Bronchial epithelial cell (primary cell): ENCODE data around the gene CHRNA5. TPM values are rescaled to one million over a fixed set of nuclear protein-coding genes. Genes with fewer than 3 reads are reported as not detected.
A peak's percentile ranks its signal among the peaks of the same experiment; 100 is the strongest.

Source experiments
- DNase-seq: peaks from one replicate; pipeline ENCODE4 v3.0.0-alpha.2; 2010; ENCODE audit warnings: low read depth
- FAIRE-seq: peaks from 2 replicates; lab custom pipeline; 2011; peaks lifted over from hg19 to GRCh38; lab: Jason Lieb, UNC
- H3K27me3 ChIP-seq: 2 replicates; pipeline ENCODE4 v1.5.1; 2011; ENCODE audit warnings: low read length; ENCODE audit not compliant: control insufficient read depth, insufficient read depth
- H3K36me3 ChIP-seq: 2 replicates; pipeline ENCODE4 v1.5.1; 2011; ENCODE audit warnings: low read length; ENCODE audit not compliant: control insufficient read depth, insufficient read depth
- H3K4me3 ChIP-seq: 2 replicates; pipeline ENCODE4 v1.5.1; 2011; ENCODE audit warnings: mild to moderate bottlenecking, low read depth, low read length, control low read depth
- total RNA-seq: library from RNA; depleted of rRNA; stranded (reverse); fragments of >200 nt; gene quantifications from 2 replicates; pipeline ENCODE4 v1.2.1, GENCODE V29; 2014
- TF ChIP-seq, protein P1 (sequence below): IDR thresholded peaks from 2 replicates; pipeline ENCODE4 v1.5.1; 2011; ENCODE audit warnings: mild to moderate bottlenecking, moderate library complexity, low read length, control low read depth, inconsistent platforms; ENCODE audit not compliant: insufficient read depth, severe bottlenecking

CHRNA5 gene
- total RNA-seq, 1 donor from 2014 or later = 2.4 TPM

DNA sequence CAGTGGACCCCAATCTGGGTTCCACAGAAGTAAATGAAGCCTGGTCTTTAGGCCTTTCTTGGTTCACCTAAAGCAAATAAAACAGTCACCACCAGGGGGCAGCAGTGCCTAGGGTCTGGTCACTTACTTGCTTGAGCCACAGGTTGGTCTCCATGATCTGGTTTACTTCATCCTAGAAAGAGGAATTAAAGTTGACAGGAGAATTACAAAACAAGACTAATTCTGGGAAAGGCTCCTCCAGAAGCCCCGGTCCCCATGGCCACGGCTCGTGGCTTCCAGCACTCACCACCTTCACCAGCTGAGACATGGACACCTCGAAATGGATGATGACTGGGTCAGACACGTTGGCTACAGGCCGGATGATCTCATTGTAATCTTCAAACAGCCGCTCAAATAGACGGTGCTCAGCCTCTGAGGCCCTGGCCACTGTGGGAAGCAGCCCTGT, 53.2 kb downstream of the CHRNA5 start:
- FAIRE-seq = no peak
- DNase-seq = peak; percentile 67
- Histone ChIP-seq H3K36me3 (no peaks in the 10 kb centered on the region), H3K4me3 (no peak overlapping the region), H3K27me3 (peaks cover 15% of the 10 kb centered on the region)
- TF ChIP-seq, protein P1, sequence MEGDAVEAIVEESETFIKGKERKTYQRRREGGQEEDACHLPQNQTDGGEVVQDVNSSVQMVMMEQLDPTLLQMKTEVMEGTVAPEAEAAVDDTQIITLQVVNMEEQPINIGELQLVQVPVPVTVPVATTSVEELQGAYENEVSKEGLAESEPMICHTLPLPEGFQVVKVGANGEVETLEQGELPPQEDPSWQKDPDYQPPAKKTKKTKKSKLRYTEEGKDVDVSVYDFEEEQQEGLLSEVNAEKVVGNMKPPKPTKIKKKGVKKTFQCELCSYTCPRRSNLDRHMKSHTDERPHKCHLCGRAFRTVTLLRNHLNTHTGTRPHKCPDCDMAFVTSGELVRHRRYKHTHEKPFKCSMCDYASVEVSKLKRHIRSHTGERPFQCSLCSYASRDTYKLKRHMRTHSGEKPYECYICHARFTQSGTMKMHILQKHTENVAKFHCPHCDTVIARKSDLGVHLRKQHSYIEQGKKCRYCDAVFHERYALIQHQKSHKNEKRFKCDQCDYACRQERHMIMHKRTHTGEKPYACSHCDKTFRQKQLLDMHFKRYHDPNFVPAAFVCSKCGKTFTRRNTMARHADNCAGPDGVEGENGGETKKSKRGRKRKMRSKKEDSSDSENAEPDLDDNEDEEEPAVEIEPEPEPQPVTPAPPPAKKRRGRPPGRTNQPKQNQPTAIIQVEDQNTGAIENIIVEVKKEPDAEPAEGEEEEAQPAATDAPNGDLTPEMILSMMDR = peak; percentile 76

DNA sequence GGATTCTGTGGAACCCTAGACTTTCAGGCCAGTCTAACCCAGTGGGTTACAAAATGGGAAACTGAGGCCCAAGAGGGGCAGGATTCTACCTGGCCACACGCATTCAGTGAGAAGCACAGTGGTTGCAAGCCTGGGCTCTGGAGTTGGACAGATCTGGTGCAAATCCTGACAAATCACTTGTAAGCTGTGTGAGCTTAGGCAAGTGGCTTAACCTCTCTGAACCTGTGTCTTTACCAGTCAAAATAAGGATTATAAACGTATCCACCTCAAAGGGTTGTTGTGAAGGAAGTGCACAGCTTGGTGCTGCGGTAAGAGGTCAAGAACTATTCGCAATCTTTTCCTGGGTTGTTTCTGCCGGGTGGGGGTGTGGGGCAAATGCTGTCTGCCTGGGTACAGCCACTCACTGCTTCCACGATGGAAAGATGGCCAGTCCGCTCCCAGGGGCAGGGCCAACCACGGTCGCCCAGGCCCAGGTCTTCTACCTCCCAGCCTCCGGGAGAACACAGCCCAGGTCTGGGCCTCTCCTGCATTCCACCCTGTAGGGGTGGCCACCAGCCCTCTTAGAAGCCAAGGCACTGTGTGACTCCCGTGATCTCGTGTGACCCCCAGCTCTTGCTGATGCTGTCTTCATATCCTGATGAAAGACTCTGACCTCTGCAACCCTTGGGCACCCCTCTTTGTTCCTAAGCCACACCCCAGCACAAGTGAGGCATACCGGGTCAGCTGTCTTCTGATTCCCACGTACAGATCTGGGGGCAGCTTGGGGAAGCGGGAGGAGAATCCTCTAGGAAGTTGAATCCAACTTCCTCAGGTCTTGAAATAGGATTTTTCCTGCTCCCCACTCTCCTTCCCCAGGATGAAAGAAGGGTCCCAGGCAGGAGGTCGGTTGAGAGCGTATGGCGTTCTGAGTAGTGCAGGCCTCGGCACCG, 54.0 kb downstream of the CHRNA5 start:
- peaks cover 17% of the 10 kb centered on the region for H3K27me3 ChIP-seq
- DNase-seq = no peak
- peak; percentile 62 for FAIRE-seq
- no peaks in the 10 kb centered on the region for H3K36me3 ChIP-seq
- TF ChIP-seq, protein P1 = no peak
- no peak overlapping the region for H3K4me3 ChIP-seq

DNA sequence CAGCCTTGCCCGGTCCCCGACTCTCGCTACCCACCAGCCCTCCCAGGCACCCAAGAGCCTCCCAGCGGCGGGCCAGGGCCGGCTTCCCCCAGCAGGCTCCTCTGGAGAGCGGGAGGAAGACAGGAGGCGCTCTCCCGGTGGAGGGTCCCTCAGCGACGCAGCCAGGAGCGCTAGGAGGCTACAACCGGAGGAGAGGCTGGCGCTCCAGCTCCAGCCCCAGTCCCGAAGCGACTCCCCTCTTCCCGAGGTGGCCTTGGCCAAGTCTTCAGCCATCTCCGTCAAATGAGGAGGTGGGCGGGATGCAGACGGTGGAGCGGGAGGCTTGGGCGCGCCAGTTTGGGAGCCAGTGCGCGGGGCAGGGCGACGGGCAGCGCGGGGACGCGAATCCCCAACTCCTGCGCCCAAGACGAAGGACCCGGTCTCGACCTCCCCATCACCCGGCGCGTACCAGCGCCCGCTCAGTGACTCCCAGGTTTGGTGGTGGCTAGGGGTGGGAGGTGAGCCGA, 54.8 kb downstream of the CHRNA5 start:
- FAIRE-seq (no peak), DNase-seq (no peak)
- TF ChIP-seq, protein P1 = peak; percentile 31
- peaks cover 17% of the 10 kb centered on the region for H3K27me3 ChIP-seq
- H3K36me3 ChIP-seq = no peaks in the 10 kb centered on the region
- H3K4me3 ChIP-seq = peak overlapping the region; percentile 5

DNA sequence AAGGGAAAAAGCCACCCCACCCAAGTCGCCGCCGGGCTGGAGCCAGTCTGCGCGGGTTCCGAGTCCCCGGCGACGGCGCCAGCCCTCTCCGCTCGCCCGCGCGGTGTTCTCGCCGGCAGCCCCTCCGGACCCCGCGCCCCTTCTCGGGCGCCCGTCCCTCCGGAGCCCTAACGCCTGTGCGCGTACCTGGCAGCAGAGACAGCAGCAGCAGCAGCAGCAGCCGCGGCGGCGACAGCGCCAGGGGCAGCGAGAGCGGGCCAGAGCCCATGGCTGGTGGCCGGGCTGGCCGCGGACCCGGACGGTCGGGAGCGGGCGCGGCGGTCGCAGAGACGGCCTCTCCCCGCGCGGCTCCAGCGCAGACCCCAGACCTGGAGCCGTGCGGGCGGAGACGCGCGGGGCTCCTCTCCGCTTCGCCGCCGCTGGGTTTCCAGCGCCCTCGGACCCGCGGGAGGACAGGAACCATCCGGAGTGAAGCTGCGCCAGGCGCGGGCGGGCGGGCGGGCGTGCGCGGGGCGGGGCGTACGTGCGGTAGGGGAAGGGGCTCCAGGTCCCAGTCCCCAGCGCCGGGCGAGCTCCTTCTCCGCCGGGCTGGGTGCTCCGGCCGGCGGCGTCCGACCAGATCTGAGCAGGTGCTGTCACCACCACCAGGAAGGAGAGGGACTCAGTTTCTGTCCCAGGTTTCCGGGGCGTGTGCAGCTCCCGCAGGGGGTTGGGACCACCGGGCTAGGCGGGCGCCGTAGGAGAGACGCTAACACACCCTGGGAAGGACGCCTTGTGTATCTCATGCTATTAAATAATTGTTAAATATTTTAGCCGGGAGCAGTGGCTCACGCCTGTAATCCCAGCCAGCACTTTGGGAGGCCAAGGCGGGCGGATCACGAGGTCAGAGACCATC, 55.5 kb downstream of the CHRNA5 start, which contains the start of gene CHRNA3:
TSS of gene CHRNA3 (minus strand) at position 470 of the 895 bp plus-strand sequence. CDS start at position 268, 202 bp downstream.
- FAIRE-seq (no peak), DNase-seq (no peak)
- TF ChIP-seq, protein P1 = no peak
- Histone ChIP-seq H3K36me3 (no peaks in the 10 kb centered on the region), H3K4me3 (peak within 1 kb of the TSS; percentile 5), H3K27me3 (peaks cover 18% of the 10 kb centered on the region)

DNA sequence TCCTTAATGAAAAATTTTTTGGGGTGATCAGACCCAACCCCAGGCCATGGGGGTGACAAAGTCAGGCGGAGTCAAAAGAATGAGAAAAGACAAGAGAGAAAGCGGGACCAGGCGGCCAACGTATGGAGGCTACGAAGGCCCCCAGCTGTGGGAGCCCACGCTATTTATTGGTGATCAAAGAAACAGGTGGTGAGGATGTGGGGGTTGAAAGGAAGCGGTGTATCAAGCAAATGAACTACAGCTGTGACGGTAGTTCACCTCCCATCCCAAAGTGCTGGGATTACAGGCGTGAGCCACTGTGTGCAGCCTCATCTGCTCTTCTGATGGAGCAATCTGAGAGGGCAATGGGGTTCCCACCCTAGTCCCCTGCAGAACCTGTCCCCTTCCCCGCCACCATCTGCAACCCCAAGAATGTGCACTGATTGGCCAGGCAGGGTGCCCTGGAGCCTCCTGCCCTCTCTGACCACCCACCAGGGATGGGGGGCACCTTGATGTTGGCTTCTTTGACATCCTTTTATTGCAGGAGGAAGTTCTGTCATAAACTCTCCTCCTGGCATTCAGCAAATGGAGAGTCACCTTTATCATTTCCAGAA, 56.6 kb downstream of the CHRNA5 start:
- DNase-seq (no peak), FAIRE-seq (no peak)
- TF ChIP-seq, protein P1 = no peak
- H3K27me3 ChIP-seq = peaks cover 21% of the 10 kb centered on the region
- H3K4me3 ChIP-seq = no peak overlapping the region
- no peaks in the 10 kb centered on the region for H3K36me3 ChIP-seq
